KMS-11 (cell line): Measurements from ENCODE around the gene PIGBOS1.

Experiments
- H2AFZ ChIP-seq: fragments of 200-600 bp; sonication (generic); 2 replicates; pipeline ENCODE4 v1.6.1; 2016; ENCODE audit warnings: antibody characterized with exemption, mixed run types, low read depth
- H3K27ac ChIP-seq: fragments of 200-600 bp; sonication (generic); 2 replicates; pipeline ENCODE4 v1.6.1; 2016; ENCODE audit warnings: mild to moderate bottlenecking, mixed run types
- H3K27me3 ChIP-seq: fragments of 200-600 bp; sonication (generic); 2 replicates; pipeline ENCODE4 v1.6.1; 2017; ENCODE audit warnings: mild to moderate bottlenecking, low read depth, mixed run types, moderate library complexity; ENCODE audit not compliant: insufficient read depth
- H3K36me3 ChIP-seq: fragments of 200-600 bp; sonication (generic); 2 replicates; pipeline ENCODE4 v1.6.1; 2017; ENCODE audit warnings: mild to moderate bottlenecking, mixed run types; ENCODE audit not compliant: insufficient read depth
- H3K4me1 ChIP-seq: fragments of 200-600 bp; sonication (generic); 2 replicates; pipeline ENCODE4 v1.6.1; 2016; ENCODE audit warnings: mild to moderate bottlenecking, low read depth, mixed run types; ENCODE audit not compliant: poor library complexity, severe bottlenecking
- H3K4me2 ChIP-seq: fragments of 200-600 bp; sonication (generic); 2 replicates; pipeline ENCODE4 v1.7.0; 2016; ENCODE audit warnings: mild to moderate bottlenecking, mixed run types
- H3K4me3 ChIP-seq: fragments of 200-600 bp; sonication (generic); IDR thresholded peaks from 2 replicates; pipeline ENCODE4 v1.6.1; 2017; ENCODE audit warnings: low read depth, low read length, mixed read lengths; ENCODE audit not compliant: insufficient read depth
- H3K79me2 ChIP-seq: fragments of 200-600 bp; sonication (generic); 2 replicates; pipeline ENCODE4 v1.6.1; 2016; ENCODE audit warnings: low read depth, mixed run types; ENCODE audit not compliant: insufficient read depth
- H3K9ac ChIP-seq: fragments of 200-600 bp; sonication (generic); 2 replicates; pipeline ENCODE4 v1.6.1; 2016; ENCODE audit warnings: mild to moderate bottlenecking, mixed run types
- H4K20me1 ChIP-seq: fragments of 200-600 bp; sonication (generic); 2 replicates; pipeline ENCODE4 v1.6.1; 2016; ENCODE audit warnings: mild to moderate bottlenecking, mixed run types; ENCODE audit not compliant: insufficient read depth
- TF ChIP-seq, protein P1 (sequence below): fragments of 200-600 bp; sonication (generic); conservative IDR thresholded peaks from 2 replicates; pipeline ENCODE4 v1.6.1; 2017; ENCODE audit warnings: low read depth, mild to moderate bottlenecking, antibody characterized with exemption, low read length, moderate library complexity, mixed read lengths

PIGBOS1 gene

DNA sequence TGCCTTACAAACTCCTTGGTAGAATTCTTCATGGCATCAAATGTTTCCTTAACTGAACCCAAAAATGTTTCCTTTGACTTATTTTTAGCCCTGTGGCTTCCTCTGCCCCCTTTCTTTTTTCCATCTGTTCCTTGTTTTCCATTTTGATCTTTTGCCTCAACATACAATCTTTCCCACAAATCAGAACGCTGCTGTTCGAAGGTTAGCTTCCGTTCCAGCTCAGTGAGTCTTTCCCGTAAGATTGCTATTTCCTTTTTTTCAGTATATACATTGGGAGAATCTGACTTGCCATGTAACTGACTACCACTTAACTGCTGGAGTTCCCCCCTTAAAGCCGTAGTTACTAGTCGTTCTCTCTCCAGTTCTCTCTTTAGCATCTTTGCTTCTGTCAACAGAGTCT is 41.3 kb upstream of the PIGBOS1 start:
- H3K79me2 ChIP-seq = no peaks in the 10 kb centered on the region
- no peak overlapping the region for H3K9ac ChIP-seq
- no peaks in the 10 kb centered on the region for H4K20me1 ChIP-seq
- H3K4me1 ChIP-seq = no peaks in the 10 kb centered on the region
- no peaks in the 10 kb centered on the region for H3K27me3 ChIP-seq
- H3K36me3 ChIP-seq = no peaks in the 10 kb centered on the region
- TF ChIP-seq, protein P1, sequence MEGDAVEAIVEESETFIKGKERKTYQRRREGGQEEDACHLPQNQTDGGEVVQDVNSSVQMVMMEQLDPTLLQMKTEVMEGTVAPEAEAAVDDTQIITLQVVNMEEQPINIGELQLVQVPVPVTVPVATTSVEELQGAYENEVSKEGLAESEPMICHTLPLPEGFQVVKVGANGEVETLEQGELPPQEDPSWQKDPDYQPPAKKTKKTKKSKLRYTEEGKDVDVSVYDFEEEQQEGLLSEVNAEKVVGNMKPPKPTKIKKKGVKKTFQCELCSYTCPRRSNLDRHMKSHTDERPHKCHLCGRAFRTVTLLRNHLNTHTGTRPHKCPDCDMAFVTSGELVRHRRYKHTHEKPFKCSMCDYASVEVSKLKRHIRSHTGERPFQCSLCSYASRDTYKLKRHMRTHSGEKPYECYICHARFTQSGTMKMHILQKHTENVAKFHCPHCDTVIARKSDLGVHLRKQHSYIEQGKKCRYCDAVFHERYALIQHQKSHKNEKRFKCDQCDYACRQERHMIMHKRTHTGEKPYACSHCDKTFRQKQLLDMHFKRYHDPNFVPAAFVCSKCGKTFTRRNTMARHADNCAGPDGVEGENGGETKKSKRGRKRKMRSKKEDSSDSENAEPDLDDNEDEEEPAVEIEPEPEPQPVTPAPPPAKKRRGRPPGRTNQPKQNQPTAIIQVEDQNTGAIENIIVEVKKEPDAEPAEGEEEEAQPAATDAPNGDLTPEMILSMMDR = no peak
- H3K4me2 ChIP-seq = no peak overlapping the region
- H2AFZ ChIP-seq = no peak overlapping the region
- no peak overlapping the region for H3K4me3 ChIP-seq
- no peak overlapping the region for H3K27ac ChIP-seq

DNA sequence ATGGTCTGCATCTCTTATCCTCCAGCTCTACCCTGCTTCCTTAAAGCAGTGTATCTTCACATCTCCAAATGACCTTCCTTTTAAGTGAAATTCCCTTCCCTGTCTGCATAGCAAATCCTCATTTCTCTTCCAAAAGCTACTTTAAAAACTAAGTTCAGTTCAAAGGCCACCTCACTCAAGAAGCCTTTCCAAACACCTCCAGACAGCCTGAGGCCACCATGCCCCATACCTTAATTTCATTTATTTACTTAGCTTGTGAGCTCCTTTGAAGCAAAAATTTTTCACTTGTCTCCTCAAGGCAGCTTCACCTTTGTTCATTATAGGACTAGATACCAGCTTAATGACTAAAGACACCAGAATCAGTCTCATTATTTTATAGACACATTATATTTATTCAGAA is 39.5 kb upstream of the PIGBOS1 start:
- Histone ChIP-seq H4K20me1 (no peaks in the 10 kb centered on the region), H3K4me2 (no peak overlapping the region), H2AFZ (no peak overlapping the region), H3K36me3 (no peaks in the 10 kb centered on the region), H3K27me3 (no peaks in the 10 kb centered on the region), H3K79me2 (no peaks in the 10 kb centered on the region), H3K27ac (no peak overlapping the region), H3K9ac (no peak overlapping the region), H3K4me1 (no peaks in the 10 kb centered on the region), H3K4me3 (no peak overlapping the region)
- TF ChIP-seq, protein P1 = no peak

DNA sequence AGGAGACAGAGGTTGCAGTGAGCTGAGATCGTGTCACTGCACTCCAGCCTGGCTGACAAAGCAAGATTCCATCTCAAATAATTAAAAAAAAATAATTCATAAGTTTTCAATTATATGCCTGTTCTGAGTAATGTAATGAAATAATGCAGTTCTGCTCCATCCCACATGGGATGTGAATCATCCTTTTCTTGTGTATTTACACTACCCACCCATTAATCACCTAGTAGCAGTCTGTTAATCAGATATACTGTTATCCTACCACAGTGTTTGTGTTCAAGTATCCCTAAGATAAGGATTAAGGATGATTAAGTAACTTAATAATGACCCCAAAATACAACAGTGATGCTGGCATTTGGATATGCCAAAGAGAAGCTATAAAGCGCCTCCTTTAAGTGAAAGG is 38.9 kb upstream of the PIGBOS1 start:
- Histone ChIP-seq H2AFZ (no peak overlapping the region), H4K20me1 (no peaks in the 10 kb centered on the region), H3K36me3 (no peaks in the 10 kb centered on the region), H3K9ac (no peak overlapping the region), H3K4me2 (no peak overlapping the region), H3K4me1 (no peaks in the 10 kb centered on the region), H3K27ac (no peak overlapping the region), H3K79me2 (no peaks in the 10 kb centered on the region), H3K27me3 (no peaks in the 10 kb centered on the region), H3K4me3 (no peak overlapping the region)
- TF ChIP-seq, protein P1 = no peak

DNA sequence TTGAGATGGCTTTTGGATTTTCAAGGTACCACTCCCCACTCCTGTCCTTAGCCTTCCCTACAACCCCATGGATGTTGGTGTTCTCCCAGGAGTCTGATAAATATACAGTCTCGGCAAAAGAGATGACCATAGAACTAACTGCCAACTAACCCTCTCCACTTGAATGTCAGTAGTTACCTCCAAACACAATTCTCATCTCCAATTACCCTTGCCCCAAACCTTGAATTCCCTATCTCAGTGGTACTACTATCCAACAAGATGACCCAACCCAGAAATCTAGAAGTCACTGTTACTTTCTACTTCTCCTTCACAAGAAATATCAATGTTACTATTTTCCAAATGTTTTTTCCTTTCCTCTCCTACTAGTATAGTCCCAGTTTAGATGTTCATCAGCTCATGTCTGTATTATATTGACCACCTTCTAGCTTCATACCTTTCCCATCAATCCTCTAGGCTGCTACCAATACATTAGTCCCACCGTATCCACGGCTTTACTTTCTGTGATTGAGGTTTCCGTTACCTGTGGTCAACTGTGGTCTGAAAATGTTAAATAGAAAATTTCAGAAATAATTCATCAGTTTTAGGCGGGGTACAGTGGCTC is 38.2 kb upstream of the PIGBOS1 start:
- no peaks in the 10 kb centered on the region for H3K36me3 ChIP-seq
- H3K27me3 ChIP-seq = no peaks in the 10 kb centered on the region
- H4K20me1 ChIP-seq = no peaks in the 10 kb centered on the region
- TF ChIP-seq, protein P1 = no peak
- no peak overlapping the region for H3K27ac ChIP-seq
- H3K9ac ChIP-seq = no peak overlapping the region
- H3K79me2 ChIP-seq = no peaks in the 10 kb centered on the region
- H2AFZ ChIP-seq = no peak overlapping the region
- no peaks in the 10 kb centered on the region for H3K4me1 ChIP-seq
- no peak overlapping the region for H3K4me3 ChIP-seq
- no peak overlapping the region for H3K4me2 ChIP-seq

DNA sequence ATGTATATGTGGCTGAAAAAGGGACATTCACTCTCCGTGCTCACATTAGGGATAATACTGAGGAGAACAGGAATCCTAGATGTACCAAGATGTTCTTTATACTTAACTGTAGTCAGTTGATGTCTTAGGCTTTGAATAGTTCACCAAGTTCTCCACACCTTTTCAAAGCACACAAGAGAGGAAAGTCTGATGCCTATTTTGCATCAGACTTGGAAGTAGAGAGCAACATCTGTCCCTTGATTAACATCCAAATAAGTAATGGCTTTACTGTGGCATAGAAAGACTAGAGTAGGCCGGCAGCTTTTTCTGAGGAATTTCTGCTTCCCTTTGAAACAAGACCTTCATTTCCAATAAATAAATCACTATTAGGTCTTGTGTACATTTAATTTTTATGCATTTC is 34.1 kb upstream of the PIGBOS1 start:
- no peak overlapping the region for H3K27ac ChIP-seq

More for the DNA sequence above, 34.1 kb upstream of the PIGBOS1 start:
- no peak overlapping the region for H3K9ac ChIP-seq
- TF ChIP-seq, protein P1 = no peak
- H3K79me2 ChIP-seq = no peaks in the 10 kb centered on the region
- H2AFZ ChIP-seq = no peak overlapping the region
- no peaks in the 10 kb centered on the region for H4K20me1 ChIP-seq
- H3K4me1 ChIP-seq = no peaks in the 10 kb centered on the region
- no peaks in the 10 kb centered on the region for H3K36me3 ChIP-seq
- no peak overlapping the region for H3K4me3 ChIP-seq
- H3K4me2 ChIP-seq = no peak overlapping the region
- no peaks in the 10 kb centered on the region for H3K27me3 ChIP-seq
